Glutamatergic neuron (in vitro differentiated cells): ENCODE measurements around the gene KRTAP10-1. TPM values are rescaled to one million over a fixed set of nuclear protein-coding genes. Genes with fewer than 3 reads are reported as not detected.

Experiments
- DNase-seq: peaks from one replicate; pipeline ENCODE4 v3.0.0; 2022
- H3K27ac Mint-ChIP-seq: one replicate; pipeline ENCODE4 v1.8.0; 2020; ENCODE audit warnings: mild to moderate bottlenecking, mixed read lengths, inconsistent platforms; ENCODE audit not compliant: unreplicated experiment
- H3K27me3 Mint-ChIP-seq: one replicate; pipeline ENCODE4 v1.8.0; 2020; ENCODE audit warnings: mild to moderate bottlenecking, moderate library complexity, mixed read lengths, inconsistent platforms; ENCODE audit not compliant: unreplicated experiment
- H3K36me3 Mint-ChIP-seq: one replicate; pipeline ENCODE4 v1.8.0; 2020; ENCODE audit warnings: mild to moderate bottlenecking, mixed read lengths, inconsistent platforms; ENCODE audit not compliant: unreplicated experiment
- H3K4me1 Mint-ChIP-seq: one replicate; pipeline ENCODE4 v1.8.0; 2020; ENCODE audit warnings: mild to moderate bottlenecking, low read depth, mixed read lengths, inconsistent platforms; ENCODE audit not compliant: unreplicated experiment
- H3K4me3 Mint-ChIP-seq: one replicate; pipeline ENCODE4 v1.8.0; 2020; ENCODE audit warnings: mild to moderate bottlenecking, mixed read lengths, inconsistent platforms; ENCODE audit not compliant: unreplicated experiment
- H3K9me3 Mint-ChIP-seq: one replicate; pipeline ENCODE4 v1.8.0; 2020; ENCODE audit warnings: mild to moderate bottlenecking, moderate library complexity, mixed read lengths, inconsistent platforms; ENCODE audit not compliant: unreplicated experiment
- total RNA-seq: library from RNA; stranded (reverse); fragmentation: NEBNext Ultra II Directional; extraction: Animal tissue kit (Norgen Biotek cat#: 25700); gene quantifications from one replicate; pipeline ENCODE4 v1.2.1, GENCODE V29; 2021; ENCODE audit not compliant: unreplicated experiment
- TF ChIP-seq, protein P1 (sequence below): fragments of 200-600 bp; sonication (generic); IDR thresholded peaks from one replicate; pipeline ENCODE4 v1.5.0; 2021; ENCODE audit not compliant: partially characterized antibody, unreplicated experiment

KRTAP10-1 gene
- total RNA-seq, 1 donor from 2014 or later, result not detected

DNA sequence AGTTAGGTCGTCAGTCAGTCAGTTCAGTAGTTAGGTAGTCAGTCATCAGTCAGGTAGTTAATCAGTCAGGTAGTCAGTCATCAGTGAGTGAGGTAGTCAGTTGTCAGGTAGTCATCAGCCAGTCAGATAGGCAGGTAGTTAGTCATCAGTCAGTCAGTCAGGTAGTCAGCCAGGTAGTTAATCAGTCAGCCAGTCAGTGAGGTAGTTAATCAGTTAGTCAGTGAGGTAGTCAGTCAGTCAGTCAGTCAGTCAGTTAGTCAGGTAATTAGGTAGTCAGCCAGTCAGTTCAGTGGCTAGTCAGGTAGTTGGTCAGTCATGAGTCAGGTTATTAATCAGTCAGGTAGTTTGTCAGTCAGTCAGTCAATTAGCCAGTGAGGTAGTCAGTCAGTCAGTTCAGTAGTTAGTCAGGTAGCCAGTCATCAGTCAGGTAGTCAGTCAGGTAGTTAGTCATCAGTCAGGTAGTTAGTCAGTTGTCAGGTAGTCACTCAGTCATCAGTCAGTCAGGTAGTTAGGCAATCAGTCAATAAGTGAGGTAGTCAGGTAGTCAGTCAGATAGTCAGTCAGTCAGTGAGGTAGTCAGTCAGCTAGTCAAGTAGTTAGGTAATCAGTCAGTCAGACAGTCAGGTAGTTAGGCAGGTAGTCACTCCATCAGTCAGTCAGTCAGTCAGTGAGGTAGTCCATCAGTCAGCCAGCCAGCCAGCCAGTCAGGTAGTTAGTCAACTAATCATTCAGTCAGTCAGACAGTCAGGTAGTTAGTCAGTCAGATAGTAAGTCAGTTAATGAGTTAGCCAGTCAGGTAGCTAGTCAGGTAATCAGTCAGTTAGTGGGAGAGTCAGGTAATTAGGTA lies 16.2 kb downstream of the KRTAP10-1 start:
- no peak for DNase-seq
- TF ChIP-seq, protein P1, sequence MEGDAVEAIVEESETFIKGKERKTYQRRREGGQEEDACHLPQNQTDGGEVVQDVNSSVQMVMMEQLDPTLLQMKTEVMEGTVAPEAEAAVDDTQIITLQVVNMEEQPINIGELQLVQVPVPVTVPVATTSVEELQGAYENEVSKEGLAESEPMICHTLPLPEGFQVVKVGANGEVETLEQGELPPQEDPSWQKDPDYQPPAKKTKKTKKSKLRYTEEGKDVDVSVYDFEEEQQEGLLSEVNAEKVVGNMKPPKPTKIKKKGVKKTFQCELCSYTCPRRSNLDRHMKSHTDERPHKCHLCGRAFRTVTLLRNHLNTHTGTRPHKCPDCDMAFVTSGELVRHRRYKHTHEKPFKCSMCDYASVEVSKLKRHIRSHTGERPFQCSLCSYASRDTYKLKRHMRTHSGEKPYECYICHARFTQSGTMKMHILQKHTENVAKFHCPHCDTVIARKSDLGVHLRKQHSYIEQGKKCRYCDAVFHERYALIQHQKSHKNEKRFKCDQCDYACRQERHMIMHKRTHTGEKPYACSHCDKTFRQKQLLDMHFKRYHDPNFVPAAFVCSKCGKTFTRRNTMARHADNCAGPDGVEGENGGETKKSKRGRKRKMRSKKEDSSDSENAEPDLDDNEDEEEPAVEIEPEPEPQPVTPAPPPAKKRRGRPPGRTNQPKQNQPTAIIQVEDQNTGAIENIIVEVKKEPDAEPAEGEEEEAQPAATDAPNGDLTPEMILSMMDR, result no peak
- peaks cover 5% of the 10 kb centered on the region for H3K27me3 Mint-ChIP-seq
- peaks cover 7% of the 10 kb centered on the region for H3K9me3 Mint-ChIP-seq
- H3K4me3 Mint-ChIP-seq, result no peak overlapping the region
- no peaks in the 10 kb centered on the region for H3K36me3 Mint-ChIP-seq
- H3K27ac Mint-ChIP-seq, result no peak overlapping the region
- H3K4me1 Mint-ChIP-seq, result no peaks in the 10 kb centered on the region

DNA sequence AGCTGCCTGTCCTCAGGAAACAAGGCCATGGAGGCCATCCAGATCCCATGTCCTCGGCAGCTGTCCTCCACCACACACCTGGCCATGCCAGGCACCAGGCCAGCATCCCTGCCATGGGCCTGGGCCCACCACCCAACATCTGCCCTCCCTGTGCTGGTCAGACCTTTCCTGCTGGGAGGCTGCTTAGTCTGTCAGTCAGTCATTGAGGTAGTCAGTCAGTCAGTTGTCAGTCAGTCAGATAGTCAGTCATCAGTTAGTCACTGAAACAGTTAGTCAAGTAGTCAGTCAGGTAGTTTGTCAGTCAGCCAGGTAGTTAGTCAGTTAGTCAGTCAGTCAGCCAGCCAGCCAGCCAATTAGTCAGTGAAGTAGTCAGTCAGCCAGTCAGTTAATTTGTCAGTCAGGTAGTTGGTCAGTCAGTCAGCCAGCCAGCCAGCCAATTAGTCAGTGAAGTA lies 17.2 kb downstream of the KRTAP10-1 start:
- Mint-ChIP-seq H3K4me1 (no peaks in the 10 kb centered on the region), H3K27ac (no peak overlapping the region), H3K27me3 (peaks cover 5% of the 10 kb centered on the region), H3K4me3 (no peak overlapping the region), H3K36me3 (no peaks in the 10 kb centered on the region), H3K9me3 (peaks cover 9% of the 10 kb centered on the region)
- TF ChIP-seq, protein P1, result no peak
- DNase-seq, result peak; percentile 28

DNA sequence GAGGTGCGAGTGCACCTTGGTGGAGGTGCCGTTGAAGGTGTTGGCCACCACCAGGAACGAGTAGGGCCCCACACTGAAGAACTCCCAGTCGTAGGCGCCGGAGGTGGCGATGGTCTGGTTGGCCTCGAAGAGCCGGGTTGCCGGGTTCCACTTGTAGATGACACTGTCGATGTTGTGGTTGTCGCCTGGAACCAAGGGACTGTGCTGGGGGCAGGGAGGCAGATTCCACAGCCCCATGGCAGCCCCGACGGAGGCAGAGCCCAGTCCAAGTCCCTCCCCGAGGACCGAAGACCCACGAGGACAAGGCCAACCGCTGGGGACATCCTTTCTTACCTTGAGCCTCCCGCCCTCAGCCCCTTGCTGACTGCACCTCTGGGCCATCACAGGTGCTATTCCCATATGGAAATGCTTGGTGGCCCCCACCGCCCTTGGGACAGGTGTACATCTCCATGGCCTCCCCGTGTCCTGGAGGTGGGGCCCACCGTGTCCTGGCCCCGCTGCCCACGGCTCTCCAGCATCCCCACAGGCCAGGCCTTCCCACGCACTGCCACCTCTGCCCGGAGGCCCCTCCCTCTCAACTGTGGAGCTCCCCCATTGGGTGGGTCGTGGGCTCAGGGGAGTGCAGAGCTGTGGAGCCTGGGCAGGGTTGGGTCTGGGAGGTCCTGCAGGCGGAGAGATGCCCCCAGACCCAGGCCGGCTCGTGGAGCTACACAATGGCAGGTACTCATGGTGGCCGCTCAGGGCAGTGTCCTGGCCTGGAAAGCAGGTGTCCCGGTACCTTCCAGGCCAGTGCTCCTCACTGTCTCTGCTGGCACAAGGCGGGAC lies 17.9 kb downstream of the KRTAP10-1 start:
- TF ChIP-seq, protein P1, result no peak
- H3K27me3 Mint-ChIP-seq, result peaks cover 5% of the 10 kb centered on the region
- DNase-seq, result peak; percentile 13
- peaks cover 9% of the 10 kb centered on the region for H3K9me3 Mint-ChIP-seq
- H3K4me1 Mint-ChIP-seq, result no peaks in the 10 kb centered on the region
- peaks cover under 1% of the 10 kb centered on the region for H3K36me3 Mint-ChIP-seq
- no peak overlapping the region for H3K4me3 Mint-ChIP-seq
- no peak overlapping the region for H3K27ac Mint-ChIP-seq

GRCh38 chr21:44521301-44521927 lies 18.6 kb downstream of the KRTAP10-1 start:
- Mint-ChIP-seq H3K36me3 (peaks cover 4% of the 10 kb centered on the region), H3K9me3 (peaks cover 12% of the 10 kb centered on the region), H3K27ac (no peak overlapping the region), H3K27me3 (peaks cover 4% of the 10 kb centered on the region), H3K4me3 (no peak overlapping the region), H3K4me1 (no peaks in the 10 kb centered on the region)
- TF ChIP-seq, protein P1, result no peak
- peak; percentile 12 for DNase-seq
